Body of pancreas (tissue), 4 donors: ENCODE data around the gene ST3GAL3. TPM values are rescaled to one million over a fixed set of nuclear protein-coding genes. Genes with fewer than 3 reads are reported as not detected.

Experiments used
- ATAC-seq: fragments of 150-250 bp; one replicate; pipeline ENCODE4 v1.9.1; 2016
- DNase-seq, 4 donors: peaks; one replicate each; pipeline ENCODE4 v3.0.0-alpha.2; 2019
- H3K27ac ChIP-seq, 4 donors: fragments of 200-600 bp; sonication (generic); 1 replicate in 3 of 4; 2 replicates in 1 of 4; pipeline versions ENCODE4 v1.5.1 to v1.6.1; 2016 to 2019; ENCODE audit warnings: mild to moderate bottlenecking in 1 of 4, mixed read lengths in 1 of 4, moderate library complexity in 1 of 4
- H3K27me3 ChIP-seq, 2 donors: fragments of 200-600 bp; sonication (generic); one replicate each; pipeline ENCODE4 v1.6.0; 2016; ENCODE audit warnings: mild to moderate bottlenecking in 1 of 2
- H3K36me3 ChIP-seq, 2 donors: fragments of 200-600 bp; sonication (generic); replicated peaks in 1 of 2; 2 replicates each; pipeline ENCODE4 v1.5.1; 2016; ENCODE audit warnings: low read depth in 2 of 2; ENCODE audit not compliant: insufficient read depth in 1 of 2
- H3K4me1 ChIP-seq: fragments of 200-600 bp; sonication (generic); one replicate; pipeline ENCODE4 v1.6.0; 2016
- H3K4me3 ChIP-seq, 2 donors: fragments of 200-600 bp; sonication (generic); 1 replicate in 1 of 2; 2 replicates in 1 of 2; pipeline ENCODE4 v1.5.1; 2016 to 2019
- H3K9me3 ChIP-seq, 3 donors: fragments of 200-600 bp; sonication (generic); 1 replicate in 2 of 3; 2 replicates in 1 of 3; pipeline ENCODE4 v1.5.1; 2016
- POLR2A ChIP-seq, 3 donors: fragments of 450-650 bp; IDR thresholded peaks; one replicate each; pipeline ENCODE4 v1.6.1; 2016; ENCODE audit warnings: antibody characterized with exemption in 3 of 3, mild to moderate bottlenecking in 2 of 3
- WGBS, 2 donors: methylation state at CpG; one replicate each; pipeline ENCODE4 v1.1.5; 2017; 5-methylcytosine and 5-hydroxymethylcytosine counted together
- intact Hi-C: fragments of 100-400 bp; cut with DNase I; formaldehyde crosslinking; loops from one replicate; pipeline ENCODE4 v1.15.1; 2023
- total RNA-seq, 2 donors: library from RNA; depleted of rRNA; stranded (reverse); fragments of >200 nt; gene quantifications; one replicate each; pipeline ENCODE4 v1.1.0, GENCODE V29; 2016
- TF ChIP-seq, protein P1 (sequence below), 7 experiments: fragments of 450-650 bp in 4 of 7; fragments of 200-600 bp in 3 of 7; sonication (generic) in 3 of 7; IDR thresholded peaks; one replicate each; pipeline ENCODE4 v1.5.1; 2016 to 2019; ENCODE audit warnings: antibody characterized with exemption in 7 of 7

Gene ST3GAL3
- total RNA-seq, 2 donors from 2014 or later, result 14.5 to 15.2 TPM

DNA sequence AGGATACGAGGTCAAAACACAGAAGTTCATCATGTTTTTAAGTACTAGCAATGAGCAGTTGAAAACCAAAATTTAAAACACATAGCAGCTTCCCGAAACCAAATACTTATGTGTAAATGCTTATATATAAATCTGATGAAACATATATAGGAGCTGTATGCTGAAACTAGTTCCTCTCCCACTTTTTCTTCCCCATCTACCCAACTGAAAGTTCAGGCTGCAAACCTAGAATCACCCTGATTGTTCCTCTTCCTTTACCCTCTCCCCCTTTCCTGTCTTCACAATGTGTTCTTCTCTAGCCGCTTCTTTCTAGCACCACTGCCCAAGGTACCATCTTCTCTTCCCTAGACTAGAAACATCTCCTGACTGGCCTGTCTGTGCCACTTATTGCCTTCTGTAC is 90.6 kb downstream of the ST3GAL3 start:
- Histone ChIP-seq H3K4me3 (no peak overlapping the region), H3K4me1 (no peaks in the 10 kb centered on the region), H3K27ac (no peak overlapping the region), H3K9me3 (no peaks in the 10 kb centered on the region), H3K36me3 (no peaks in the 10 kb centered on the region), H3K27me3 (no peaks in the 10 kb centered on the region)
- WGBS, 2 donors, result 79 to 95% methylated on average over 3 of the region's 3 CpGs
- DNase-seq, result no peak
- intact Hi-C loops, result no loop called here
- no peak for ATAC-seq
- TF ChIP-seq, protein P1, sequence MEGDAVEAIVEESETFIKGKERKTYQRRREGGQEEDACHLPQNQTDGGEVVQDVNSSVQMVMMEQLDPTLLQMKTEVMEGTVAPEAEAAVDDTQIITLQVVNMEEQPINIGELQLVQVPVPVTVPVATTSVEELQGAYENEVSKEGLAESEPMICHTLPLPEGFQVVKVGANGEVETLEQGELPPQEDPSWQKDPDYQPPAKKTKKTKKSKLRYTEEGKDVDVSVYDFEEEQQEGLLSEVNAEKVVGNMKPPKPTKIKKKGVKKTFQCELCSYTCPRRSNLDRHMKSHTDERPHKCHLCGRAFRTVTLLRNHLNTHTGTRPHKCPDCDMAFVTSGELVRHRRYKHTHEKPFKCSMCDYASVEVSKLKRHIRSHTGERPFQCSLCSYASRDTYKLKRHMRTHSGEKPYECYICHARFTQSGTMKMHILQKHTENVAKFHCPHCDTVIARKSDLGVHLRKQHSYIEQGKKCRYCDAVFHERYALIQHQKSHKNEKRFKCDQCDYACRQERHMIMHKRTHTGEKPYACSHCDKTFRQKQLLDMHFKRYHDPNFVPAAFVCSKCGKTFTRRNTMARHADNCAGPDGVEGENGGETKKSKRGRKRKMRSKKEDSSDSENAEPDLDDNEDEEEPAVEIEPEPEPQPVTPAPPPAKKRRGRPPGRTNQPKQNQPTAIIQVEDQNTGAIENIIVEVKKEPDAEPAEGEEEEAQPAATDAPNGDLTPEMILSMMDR (IDR thresholded peaks at IDR 0.05), result no peak
- no peak for TF ChIP-seq POLR2A (IDR thresholded peaks at IDR 0.05)

DNA sequence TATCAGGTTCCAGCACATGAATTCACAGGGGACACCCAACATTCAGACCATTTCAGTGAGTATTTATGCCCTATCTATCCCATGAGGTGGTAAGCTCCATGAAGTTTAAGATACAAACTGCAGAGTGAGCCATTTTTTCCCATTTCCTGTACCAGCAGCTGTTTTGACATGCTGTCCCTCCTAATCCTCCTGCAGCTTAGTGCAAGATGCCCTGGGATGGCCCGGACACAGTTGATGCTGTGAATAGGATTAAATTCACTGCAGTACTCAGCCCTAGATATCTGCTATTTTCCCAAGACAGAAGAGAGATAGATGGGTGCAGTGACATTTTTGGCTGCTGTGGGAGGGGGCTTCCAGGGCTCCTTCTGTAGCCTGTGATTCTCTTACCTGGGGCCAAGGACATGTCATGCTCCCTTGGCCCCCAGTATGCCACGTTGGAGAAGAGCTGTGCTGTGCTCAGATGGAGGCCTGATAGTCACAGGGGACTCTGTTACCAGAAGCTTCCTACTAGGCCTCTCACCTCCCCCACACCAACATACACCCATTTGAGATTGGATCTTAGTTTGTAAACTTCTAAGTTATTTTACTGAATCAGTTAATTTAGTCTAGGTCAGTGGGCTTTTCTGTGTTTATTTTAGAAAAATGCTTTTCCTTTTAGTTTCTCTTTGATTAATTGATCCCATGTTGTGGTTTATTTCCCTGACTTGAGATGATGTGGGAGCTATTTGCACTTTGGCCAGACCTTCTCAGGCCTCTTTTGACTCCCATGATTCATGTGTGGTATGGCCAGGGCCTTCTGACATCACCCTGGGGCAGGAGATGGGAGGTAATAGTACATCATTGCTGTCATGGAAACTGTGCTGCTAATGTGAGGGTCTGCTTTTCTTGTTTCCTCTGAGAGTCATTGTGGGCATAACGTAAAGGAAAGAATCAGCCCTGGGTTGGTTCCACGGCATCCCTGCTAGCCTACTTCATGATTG is 92.6 kb downstream of the ST3GAL3 start:
- Histone ChIP-seq H3K9me3 (no peaks in the 10 kb centered on the region), H3K36me3 (no peaks in the 10 kb centered on the region), H3K4me3 (no peak overlapping the region), H3K27ac (no peak overlapping the region), H3K4me1 (no peaks in the 10 kb centered on the region), H3K27me3 (no peaks in the 10 kb centered on the region)
- ATAC-seq (no peak), DNase-seq (no peak)
- intact Hi-C loops, result no loop called here
- WGBS, 2 donors, result 73 to 86% methylated on average over 4 of the region's 4 CpGs
- TF ChIP-seq, protein P1 (IDR thresholded peaks at IDR 0.05), result no peak
- TF ChIP-seq POLR2A (IDR thresholded peaks at IDR 0.05), result no peak

GRCh38 chr1:43800771-43801170 is 93.4 kb downstream of the ST3GAL3 start:
- DNase-seq (no peak), ATAC-seq (no peak)
- Histone ChIP-seq H3K4me3 (no peak overlapping the region), H3K9me3 (no peaks in the 10 kb centered on the region), H3K27ac (no peak overlapping the region), H3K27me3 (no peaks in the 10 kb centered on the region), H3K36me3 (no peaks in the 10 kb centered on the region), H3K4me1 (no peaks in the 10 kb centered on the region)
- TF ChIP-seq, protein P1 (IDR thresholded peaks at IDR 0.05), result no peak
- TF ChIP-seq POLR2A (IDR thresholded peaks at IDR 0.05), result no peak
- 95 to 96% methylated on average over 3 of the region's 3 CpGs for WGBS, 2 donors
- intact Hi-C loops, result no loop called here

DNA sequence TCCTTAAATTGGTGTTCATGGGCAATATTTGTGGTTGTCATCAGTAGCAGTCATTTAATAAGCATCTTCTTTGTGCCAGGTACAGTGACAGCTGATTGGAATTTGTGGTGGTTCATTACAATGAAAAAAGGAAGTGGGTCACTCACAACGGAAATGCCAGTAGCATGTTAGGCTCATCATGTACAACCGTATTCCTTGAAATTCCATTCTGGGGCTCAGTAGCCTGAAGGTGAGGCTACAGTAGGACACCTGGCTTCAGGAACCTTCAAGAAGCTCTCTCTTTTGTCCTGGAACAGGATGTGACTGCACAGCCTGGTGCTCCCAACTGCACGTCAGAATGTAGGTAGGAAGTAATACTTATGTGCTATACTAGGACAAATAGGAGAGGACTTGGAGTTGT is 93.9 kb downstream of the ST3GAL3 start:
- 72 to 88% methylated on average over 3 of the region's 3 CpGs for WGBS, 2 donors
- H3K27me3 ChIP-seq, result no peaks in the 10 kb centered on the region
- no peak for ATAC-seq

More for the DNA sequence above, 93.9 kb downstream of the ST3GAL3 start:
- Histone ChIP-seq H3K9me3 (no peaks in the 10 kb centered on the region), H3K4me1 (no peaks in the 10 kb centered on the region), H3K27ac (no peak overlapping the region), H3K4me3 (no peak overlapping the region), H3K36me3 (no peaks in the 10 kb centered on the region)
- no peak for TF ChIP-seq POLR2A (IDR thresholded peaks at IDR 0.05)
- TF ChIP-seq, protein P1 (IDR thresholded peaks at IDR 0.05), result no peak
- no peak for DNase-seq
- intact Hi-C loops, result no loop called here
